Measurements from ENCODE around the gene CCDC71.

CCDC71 gene

GRCh38 chr3:49124991-49125670 is 41.0 kb downstream of the CCDC71 start:
- DNase-seq: no peak

GRCh38 chr3:49124203-49124602 is 41.9 kb downstream of the CCDC71 start:
- DNase-seq: no peak

GRCh38 chr3:49123687-49124086 is 42.4 kb downstream of the CCDC71 start:
- no peak for DNase-seq

- DNase-seq: no peak
Measured at GRCh38 chr3:49122886-49123545, 43.1 kb downstream of the CCDC71 start.

- no peak for DNase-seq
Measured at GRCh38 chr3:49122451-49122850, 43.7 kb downstream of the CCDC71 start.

- no peak for DNase-seq
Measured at GRCh38 chr3:49122022-49122421, 44.1 kb downstream of the CCDC71 start.

- DNase-seq: no peak
Measured at GRCh38 chr3:49121132-49121736, 44.9 kb downstream of the CCDC71 start.

GRCh38 chr3:49120438-49121131 is 45.5 kb downstream of the CCDC71 start, which contains the start of gene USP19:
Gene USP19, minus strand, starts transcription at chr3:49120823. Its CDS starts 1,678 bp downstream, at chr3:49119145.
- DNase-seq: peak; percentile 94

GRCh38 chr3:49120096-49120437 is 46.1 kb downstream of the CCDC71 start:
- no peak for DNase-seq

- DNase-seq: no peak
Measured at GRCh38 chr3:49119439-49119838, 46.7 kb downstream of the CCDC71 start.

- no peak for DNase-seq
Measured at GRCh38 chr3:49119036-49119435, 47.1 kb downstream of the CCDC71 start.
